Natural killer cell (primary cell): Measurements from ENCODE around the gene SLC8A1. TPM values are rescaled to one million over a fixed set of nuclear protein-coding genes. Genes with fewer than 3 reads are reported as not detected.

Experiments
- ATAC-seq, 3 donors: fragments of 150-1000 bp in 2 of 3; fragments of 200-7000 bp in 1 of 3; cut with Tn5 transposase; 1 replicate in 1 of 3; 2 replicates in 2 of 3; pipeline ENCODE4 v1.10.0; 2021; ENCODE audit warnings: mild to moderate bottlenecking in 2 of 3, moderate library complexity in 2 of 3
- DNase-seq, 2 donors: peaks; one replicate each; pipeline versions ENCODE4 v3.0.0 to v3.0.0-alpha.2; 2013 to 2021; ENCODE audit warnings: mixed read lengths in 1 of 2
- H3K27ac ChIP-seq: one replicate; pipeline ENCODE4 v1.5.1; 2013; ENCODE audit warnings: mild to moderate bottlenecking, low read length
- H3K27me3 ChIP-seq: one replicate; pipeline ENCODE4 v1.6.1; 2013; ENCODE audit warnings: low read length; ENCODE audit not compliant: control insufficient read depth, insufficient read depth
- H3K36me3 ChIP-seq: one replicate; pipeline ENCODE4 v1.6.1; 2013; ENCODE audit warnings: low read length; ENCODE audit not compliant: control insufficient read depth, insufficient read depth
- H3K4me1 ChIP-seq: one replicate; pipeline ENCODE4 v1.6.1; 2013; ENCODE audit warnings: low read length; ENCODE audit not compliant: control insufficient read depth, insufficient read depth
- H3K4me3 ChIP-seq: one replicate; pipeline ENCODE4 v1.5.1; 2013; ENCODE audit warnings: low read length
- H3K9me3 ChIP-seq: one replicate; pipeline ENCODE4 v1.6.1; 2013; ENCODE audit warnings: low read length; ENCODE audit not compliant: control insufficient read depth, insufficient read depth
- H3K27ac Mint-ChIP-seq, 2 donors: one replicate each; pipeline ENCODE4 v1.8.0; 2022; ENCODE audit warnings: mild to moderate bottlenecking in 2 of 2, mixed read lengths in 2 of 2, moderate library complexity in 1 of 2
- H3K27me3 Mint-ChIP-seq, 2 donors: one replicate each; pipeline ENCODE4 v1.8.0; 2022; ENCODE audit warnings: low read depth in 2 of 2, mixed read lengths in 2 of 2
- H3K36me3 Mint-ChIP-seq: one replicate; pipeline ENCODE4 v1.8.0; 2022; ENCODE audit warnings: mixed read lengths
- H3K4me1 Mint-ChIP-seq, 2 donors: one replicate each; pipeline ENCODE4 v1.8.0; 2022; ENCODE audit warnings: mixed read lengths in 2 of 2
- H3K4me3 Mint-ChIP-seq: one replicate; pipeline ENCODE4 v1.8.0; 2022; ENCODE audit warnings: mild to moderate bottlenecking, moderate library complexity, mixed read lengths
- H3K9me3 Mint-ChIP-seq, 2 donors: one replicate each; pipeline ENCODE4 v1.8.0; 2022; ENCODE audit warnings: mixed read lengths in 2 of 2
- WGBS: methylation state at CpG from one replicate; pipeline ENCODE4 v1.1.7; 2013; ENCODE audit warnings: missing lambda C conversion rate; ENCODE audit not compliant: insufficient coverage; 5-methylcytosine and 5-hydroxymethylcytosine counted together
- intact Hi-C: fragments of 100-400 bp; cut with micrococcal nuclease; formaldehyde crosslinking; loops from one replicate; pipeline ENCODE4 v1.14.2; 2022
- total RNA-seq, 4 donors: library from RNA; stranded (reverse); fragments of 120-200 nt in 1 of 4; gene quantifications; one replicate each; pipeline versions ENCODE4 v1.2.3 to v1.2.4, GENCODE V29; 2013 to 2022
- TF ChIP-seq, protein P1 (sequence below): fragments of 200-600 bp; IDR thresholded peaks from one replicate; pipeline ENCODE4 v1.8.0; 2022; ENCODE audit warnings: antibody characterized with exemption

SLC8A1 gene
- total RNA-seq, 3 donors from 2014 or later (not counting 1 experiment from before 2014, with no cell fraction given): 1.4 to 4.7 (median 3.6) TPM

DNA sequence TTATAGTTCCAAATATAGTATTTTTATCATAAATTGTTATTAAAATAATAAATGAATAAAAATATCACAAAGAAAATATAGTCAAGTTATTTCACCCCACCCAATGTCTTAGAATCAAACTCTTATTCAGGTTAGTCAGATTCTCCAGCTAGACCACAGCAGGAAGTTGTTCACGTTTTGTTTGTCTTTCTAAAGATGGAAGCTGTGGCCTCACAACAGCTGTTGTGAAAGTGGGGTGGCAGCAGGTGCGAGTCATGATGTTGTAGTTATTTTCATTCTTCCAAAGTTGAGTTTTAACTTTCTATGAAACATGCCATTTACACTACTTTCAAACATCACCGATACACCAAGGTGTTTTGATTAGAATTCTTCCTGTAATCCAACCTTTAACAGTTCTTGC is 272.9 kb downstream of the SLC8A1 start:
- intact Hi-C loops: no loop called here
- Mint-ChIP-seq H3K36me3 (no peaks in the 10 kb centered on the region), H3K27me3 (no peaks in the 10 kb centered on the region), H3K27ac (no peak overlapping the region), H3K9me3 (peaks cover 0 to 4% of the 10 kb centered on the region in 2 donors), H3K4me1 (no peaks in the 10 kb centered on the region), H3K4me3 (no peak overlapping the region)
- Histone ChIP-seq H3K27me3 (no peaks in the 10 kb centered on the region), H3K27ac (no peak overlapping the region), H3K4me3 (no peak overlapping the region), H3K4me1 (no peaks in the 10 kb centered on the region), H3K36me3 (no peaks in the 10 kb centered on the region), H3K9me3 (no peaks in the 10 kb centered on the region)
- DNase-seq (no peak), ATAC-seq (no peak)
- WGBS: 0% methylated on average over 1 of the region's 3 CpGs
- TF ChIP-seq, protein P1, sequence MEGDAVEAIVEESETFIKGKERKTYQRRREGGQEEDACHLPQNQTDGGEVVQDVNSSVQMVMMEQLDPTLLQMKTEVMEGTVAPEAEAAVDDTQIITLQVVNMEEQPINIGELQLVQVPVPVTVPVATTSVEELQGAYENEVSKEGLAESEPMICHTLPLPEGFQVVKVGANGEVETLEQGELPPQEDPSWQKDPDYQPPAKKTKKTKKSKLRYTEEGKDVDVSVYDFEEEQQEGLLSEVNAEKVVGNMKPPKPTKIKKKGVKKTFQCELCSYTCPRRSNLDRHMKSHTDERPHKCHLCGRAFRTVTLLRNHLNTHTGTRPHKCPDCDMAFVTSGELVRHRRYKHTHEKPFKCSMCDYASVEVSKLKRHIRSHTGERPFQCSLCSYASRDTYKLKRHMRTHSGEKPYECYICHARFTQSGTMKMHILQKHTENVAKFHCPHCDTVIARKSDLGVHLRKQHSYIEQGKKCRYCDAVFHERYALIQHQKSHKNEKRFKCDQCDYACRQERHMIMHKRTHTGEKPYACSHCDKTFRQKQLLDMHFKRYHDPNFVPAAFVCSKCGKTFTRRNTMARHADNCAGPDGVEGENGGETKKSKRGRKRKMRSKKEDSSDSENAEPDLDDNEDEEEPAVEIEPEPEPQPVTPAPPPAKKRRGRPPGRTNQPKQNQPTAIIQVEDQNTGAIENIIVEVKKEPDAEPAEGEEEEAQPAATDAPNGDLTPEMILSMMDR: no peak

DNA sequence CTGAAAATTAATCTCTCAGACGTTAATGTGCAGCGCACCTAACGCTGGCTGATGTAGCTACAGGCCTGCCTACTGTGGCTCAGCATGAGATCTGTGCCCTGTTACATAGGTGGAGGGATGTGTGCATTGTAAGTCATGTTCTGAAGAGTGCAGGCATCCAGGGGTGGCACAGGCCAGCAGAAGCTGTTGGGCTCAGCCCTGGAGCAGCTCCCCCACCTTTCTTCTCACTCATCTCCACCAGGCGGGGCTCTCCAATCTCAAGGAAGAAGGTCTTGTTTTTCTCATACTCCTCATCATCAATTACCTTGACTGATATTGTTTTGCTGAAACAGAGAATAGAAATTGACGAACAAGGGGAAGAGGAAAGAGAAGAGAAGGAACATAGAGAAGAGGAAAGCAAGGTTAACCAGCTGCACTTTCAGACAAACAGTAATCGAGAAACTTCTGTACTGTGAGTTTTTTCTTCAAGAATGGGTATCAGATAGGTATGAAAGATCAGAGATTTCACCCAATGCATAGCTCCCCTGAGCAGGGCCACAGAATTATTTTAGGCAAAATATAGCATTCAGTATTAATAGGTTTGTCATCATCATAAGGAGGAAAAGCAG is 273.6 kb downstream of the SLC8A1 start:
- H3K9me3 ChIP-seq: no peaks in the 10 kb centered on the region
- Mint-ChIP-seq H3K4me3 (no peak overlapping the region), H3K27ac (no peak overlapping the region), H3K36me3 (no peaks in the 10 kb centered on the region), H3K9me3 (peaks cover 0 to 4% of the 10 kb centered on the region in 2 donors), H3K27me3 (no peaks in the 10 kb centered on the region), H3K4me1 (no peaks in the 10 kb centered on the region)
- H3K27ac ChIP-seq: no peak overlapping the region
- H3K36me3 ChIP-seq: no peaks in the 10 kb centered on the region
- WGBS: 81% methylated on average over 6 of the region's 6 CpGs
- DNase-seq (no peak), ATAC-seq (no peak)
- intact Hi-C loops: no loop called here
- TF ChIP-seq, protein P1: no peak
- H3K4me3 ChIP-seq: no peak overlapping the region
- no peaks in the 10 kb centered on the region for H3K27me3 ChIP-seq
- H3K4me1 ChIP-seq: no peaks in the 10 kb centered on the region

DNA sequence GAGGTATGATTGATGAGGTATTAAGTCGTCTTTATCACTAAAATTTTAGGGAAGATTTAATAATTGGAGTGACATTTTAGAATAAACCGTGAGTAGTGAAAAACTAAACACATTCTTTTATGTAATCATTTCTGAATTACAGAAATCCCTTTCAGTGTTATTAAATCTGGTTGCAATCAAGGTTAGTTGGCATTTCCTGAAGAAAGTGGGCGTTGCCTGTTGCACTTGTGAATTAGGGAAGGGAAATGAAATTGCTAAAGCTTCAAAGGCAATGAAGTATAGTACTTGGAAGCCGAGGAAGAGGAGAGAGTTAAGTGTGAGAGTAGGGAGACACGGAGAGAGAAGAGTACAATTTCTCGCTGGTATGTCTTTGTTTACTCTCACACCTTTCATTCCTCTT is 274.5 kb downstream of the SLC8A1 start:
- TF ChIP-seq, protein P1: no peak
- Mint-ChIP-seq H3K27ac (no peak overlapping the region), H3K27me3 (no peaks in the 10 kb centered on the region), H3K36me3 (no peaks in the 10 kb centered on the region), H3K4me1 (no peaks in the 10 kb centered on the region), H3K9me3 (peaks cover 0 to 4% of the 10 kb centered on the region in 2 donors), H3K4me3 (no peak overlapping the region)
- H3K9me3 ChIP-seq: no peaks in the 10 kb centered on the region
- no peak for DNase-seq
- H3K4me1 ChIP-seq: no peaks in the 10 kb centered on the region
- 74% methylated on average over 3 of the region's 6 CpGs for WGBS
- H3K36me3 ChIP-seq: no peaks in the 10 kb centered on the region
- H3K4me3 ChIP-seq: no peak overlapping the region
- intact Hi-C loops: no loop called here
- no peak overlapping the region for H3K27ac ChIP-seq
- no peaks in the 10 kb centered on the region for H3K27me3 ChIP-seq
- ATAC-seq: no peak

DNA sequence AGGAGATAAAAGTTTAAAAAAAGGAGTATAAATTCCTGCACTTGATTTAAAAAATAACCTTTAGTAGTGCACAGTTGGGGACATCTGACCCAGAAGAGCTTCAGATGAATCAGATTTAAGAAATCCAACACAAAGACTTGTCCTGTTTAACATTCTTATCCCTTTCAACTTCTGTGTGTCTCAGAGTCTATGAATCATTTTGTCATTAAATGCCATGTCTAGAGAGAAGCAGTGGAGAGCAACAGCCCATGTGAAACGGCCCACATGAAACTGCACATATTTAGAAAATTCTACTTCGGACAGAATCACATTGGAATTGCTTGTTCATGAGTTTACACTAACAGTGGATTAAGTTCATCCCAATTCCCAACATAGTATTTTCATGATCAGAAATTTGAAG is 278.6 kb downstream of the SLC8A1 start:
- DNase-seq: no peak
- Histone ChIP-seq H3K27ac (no peak overlapping the region), H3K9me3 (no peaks in the 10 kb centered on the region), H3K36me3 (no peaks in the 10 kb centered on the region), H3K27me3 (no peaks in the 10 kb centered on the region), H3K4me3 (no peak overlapping the region), H3K4me1 (no peaks in the 10 kb centered on the region)
- TF ChIP-seq, protein P1: no peak
- Mint-ChIP-seq H3K4me1 (no peaks in the 10 kb centered on the region), H3K9me3 (peaks cover 1 to 3% of the 10 kb centered on the region in 2 donors), H3K27ac (no peak overlapping the region), H3K4me3 (no peak overlapping the region), H3K36me3 (no peaks in the 10 kb centered on the region), H3K27me3 (no peaks in the 10 kb centered on the region)
- ATAC-seq: no peak
- WGBS: 50% methylated on average over 2 of the region's 2 CpGs
- intact Hi-C loops: no loop called here
